RWPE1 (cell line): ENCODE results near the gene TDRD15.

Experiments used
- CTCF ChIA-PET: fragments of 350-600 bp; sonication (Branson Sonifier 250); formaldehyde crosslinking; extraction: SDS; loops from one replicate; lab custom pipeline; 2021; lab: Yijun Ruan, JAX
- POLR2A ChIA-PET: fragments of 400-600 bp; formaldehyde crosslinking; extraction: SDS; loops from one replicate; lab custom pipeline; 2020; ENCODE audit warnings: antibody characterized with exemption; ENCODE audit not compliant: low non-redundant PET; lab: Yijun Ruan, JAX
- DNase-seq: peaks from one replicate; pipeline ENCODE4 v3.0.0; 2012; ENCODE audit warnings: low spot score
- H3K27ac ChIP-seq: fragments of 450-650 bp; 2 replicates; pipeline ENCODE4 v1.5.1; 2017
- CTCF ChIP-seq: fragments of 450-650 bp; conservative IDR thresholded peaks from 2 replicates; pipeline ENCODE4 v1.5.1; 2017; ENCODE audit warnings: low read depth, mild to moderate bottlenecking

TDRD15 gene

DNA sequence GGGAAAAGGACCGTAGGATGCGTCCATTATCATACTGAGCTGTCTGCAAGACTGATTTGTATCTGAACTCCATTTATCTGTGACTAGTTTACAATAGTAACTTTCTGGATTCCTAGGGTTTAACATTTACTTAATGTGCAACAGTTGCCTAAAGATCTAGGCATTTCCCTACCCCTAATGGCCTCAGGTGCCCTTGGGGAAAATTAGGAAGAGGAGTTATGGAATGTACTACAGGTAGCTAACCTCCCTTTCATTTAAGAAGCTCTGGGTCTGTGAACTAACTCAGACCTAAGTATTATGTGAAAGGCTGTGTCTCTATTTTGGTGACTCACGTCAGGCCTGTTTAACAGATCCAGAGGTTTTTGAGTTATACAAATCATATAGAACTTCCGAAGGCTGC lies 59.5 kb downstream of the TDRD15 start:
- H3K27ac ChIP-seq: no peak overlapping the region
- DNase-seq: no peak
- ChIA-PET POLR2A (no interaction called here), CTCF (no interaction called here)
- TF ChIP-seq CTCF: no peak

- ChIA-PET POLR2A (no interaction called here), CTCF (no interaction called here)
- H3K27ac ChIP-seq: no peak overlapping the region
- TF ChIP-seq CTCF: no peak
- DNase-seq: no peak
Measured at GRCh38 chr2:21183726-21184125, 60.0 kb downstream of the TDRD15 start.

DNA sequence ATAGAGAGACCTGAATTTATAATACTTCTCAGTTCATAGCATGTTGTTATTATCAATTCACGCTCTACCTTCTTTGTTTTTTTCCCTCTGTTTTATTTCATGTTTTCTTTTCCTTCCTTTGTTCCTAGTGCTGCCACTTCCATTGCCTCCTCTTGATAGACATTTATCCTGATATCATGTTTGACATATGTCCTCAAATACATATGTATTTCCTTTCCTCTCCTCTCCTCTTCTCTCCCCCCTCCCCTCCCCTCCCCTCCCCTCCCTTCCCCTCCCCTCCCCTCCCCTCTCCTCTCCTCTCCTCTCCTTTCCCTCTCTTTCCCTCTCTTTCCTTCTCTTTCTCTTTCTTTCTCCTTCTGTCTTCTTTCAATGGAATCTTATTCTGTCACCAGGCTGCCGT lies 67.8 kb downstream of the TDRD15 start:
- no peak overlapping the region for H3K27ac ChIP-seq
- POLR2A ChIA-PET: no interaction called here
- no peak for TF ChIP-seq CTCF
- CTCF ChIA-PET: no interaction called here
- no peak for DNase-seq
